ENCODE measurements around the gene SFXN1.
"Not testable (repeated sequence)": the region's sequence is repeated elsewhere in the genome, so short reads cannot be mapped to it uniquely, and the experiment has no call there.

Gene SFXN1, protein sequence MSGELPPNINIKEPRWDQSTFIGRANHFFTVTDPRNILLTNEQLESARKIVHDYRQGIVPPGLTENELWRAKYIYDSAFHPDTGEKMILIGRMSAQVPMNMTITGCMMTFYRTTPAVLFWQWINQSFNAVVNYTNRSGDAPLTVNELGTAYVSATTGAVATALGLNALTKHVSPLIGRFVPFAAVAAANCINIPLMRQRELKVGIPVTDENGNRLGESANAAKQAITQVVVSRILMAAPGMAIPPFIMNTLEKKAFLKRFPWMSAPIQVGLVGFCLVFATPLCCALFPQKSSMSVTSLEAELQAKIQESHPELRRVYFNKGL

DNA sequence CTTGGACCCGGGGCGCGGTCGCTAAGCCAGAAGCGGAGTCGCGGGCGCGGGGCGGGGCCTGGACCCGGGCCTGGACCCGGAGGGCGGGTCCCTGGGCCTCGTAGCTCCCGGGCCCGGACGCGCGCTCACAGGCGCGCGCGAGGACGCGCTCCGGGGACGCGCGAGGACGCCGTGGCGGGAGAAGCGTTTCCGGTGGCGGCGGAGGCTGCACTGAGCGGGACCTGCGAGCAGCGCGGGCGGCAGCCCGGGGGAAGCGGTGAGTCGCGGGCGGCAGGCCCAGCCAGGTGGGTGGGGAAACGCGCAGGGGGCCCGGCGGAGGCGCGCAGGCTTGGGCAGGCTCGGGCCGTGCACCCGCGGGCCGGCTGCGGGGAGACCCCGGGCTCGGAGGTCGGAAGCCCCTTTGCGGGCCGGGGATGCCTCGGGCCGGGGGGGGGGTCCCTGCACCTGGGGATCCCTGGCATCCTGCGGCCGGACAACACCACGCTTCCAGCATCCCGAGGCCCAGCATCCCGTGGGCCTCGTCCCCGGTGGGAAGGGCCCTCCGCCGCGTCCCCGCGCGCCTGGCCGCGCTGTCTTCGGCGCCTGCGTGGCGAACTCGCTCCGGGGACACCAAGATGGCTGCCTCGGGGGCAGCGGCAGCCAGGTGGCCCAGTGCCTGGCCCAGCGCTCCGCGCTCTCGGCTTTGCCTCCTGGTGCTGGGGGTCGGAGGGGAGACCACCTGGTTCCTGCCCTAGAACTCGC is at the start of gene SFXN1:
SFXN1 (plus strand) TSS at position 177 of the 741 bp plus-strand sequence. CDS start 13,544 bp downstream, outside the sequence.
- DNase-seq (ENCODE audit: low read depth in 2 of 2) = peak; percentile 33 to 39

DNA sequence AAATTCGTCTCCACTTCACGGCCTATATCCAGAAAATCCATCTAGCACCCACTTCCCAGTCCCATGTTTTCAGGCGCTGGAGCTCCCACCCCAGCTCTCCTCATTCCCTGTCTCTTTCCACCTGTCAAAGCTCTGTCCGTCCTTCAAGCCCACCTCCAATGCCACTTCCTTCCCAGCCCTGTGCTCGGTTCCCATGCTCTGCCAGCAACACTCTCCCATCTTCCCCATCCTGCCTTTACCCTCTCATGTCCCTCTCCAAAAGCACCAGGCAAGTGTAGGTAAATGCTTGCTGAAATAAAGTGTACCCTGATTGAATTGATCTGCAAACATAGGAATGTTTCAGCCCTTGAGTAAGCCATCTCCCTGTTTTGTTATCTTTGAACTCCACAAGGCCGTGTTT is 43.6 kb upstream of the SFXN1 start:
- DNase-seq (ENCODE audit: low read depth in 2 of 2) = no peak

DNA sequence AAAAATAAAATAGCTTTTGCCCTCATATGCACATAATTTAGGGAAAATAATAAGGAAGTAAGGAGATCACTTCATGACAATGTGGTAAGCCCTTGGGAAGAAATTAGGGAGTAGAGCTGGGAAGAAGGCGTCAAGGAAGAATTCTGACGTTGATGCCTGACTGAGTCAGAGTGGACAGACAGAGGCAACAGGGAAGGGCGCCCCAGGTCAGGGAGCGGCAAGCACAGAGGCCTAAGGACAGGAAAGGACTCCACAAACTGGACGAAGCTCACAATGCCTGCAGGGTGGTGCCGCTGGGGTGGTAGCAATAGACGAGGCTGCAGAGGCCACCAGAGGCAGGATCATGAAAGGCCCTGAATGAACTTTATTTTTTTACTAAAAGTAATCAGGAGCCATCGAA is 42.0 kb upstream of the SFXN1 start:
- DNase-seq (ENCODE audit: low read depth in 2 of 2) = no peak

DNA sequence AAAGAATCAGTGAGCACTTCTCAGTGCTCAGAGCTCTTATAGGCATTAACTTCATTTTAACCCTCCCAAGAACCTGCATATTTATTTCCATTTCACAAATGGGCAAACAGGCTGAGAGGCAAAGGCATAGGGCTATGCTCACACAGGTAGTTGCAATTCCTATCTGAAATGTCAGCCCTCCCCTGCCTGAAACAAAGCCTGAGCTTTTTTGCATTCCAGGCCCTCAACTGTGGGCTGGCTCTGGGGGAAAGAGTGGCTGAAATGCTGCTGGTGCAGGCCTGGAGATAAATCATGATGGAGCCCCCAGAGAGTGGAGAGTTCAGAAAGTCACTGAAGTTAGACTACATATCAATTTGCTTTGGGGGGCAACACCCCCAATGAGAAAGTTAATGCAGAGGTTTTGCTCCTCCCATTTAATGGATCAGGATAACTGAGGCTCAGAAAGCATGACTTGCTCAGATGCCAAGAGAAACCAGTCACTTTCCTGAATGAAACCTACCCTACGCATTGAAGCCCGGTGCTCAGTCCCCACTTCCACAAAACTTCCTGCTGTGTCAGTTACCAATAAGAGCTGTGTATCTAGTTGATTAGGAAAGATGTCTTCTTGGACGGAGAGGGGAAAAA is 40.0 kb upstream of the SFXN1 start:
- DNase-seq (ENCODE audit: low read depth in 2 of 2) = no peak

DNA sequence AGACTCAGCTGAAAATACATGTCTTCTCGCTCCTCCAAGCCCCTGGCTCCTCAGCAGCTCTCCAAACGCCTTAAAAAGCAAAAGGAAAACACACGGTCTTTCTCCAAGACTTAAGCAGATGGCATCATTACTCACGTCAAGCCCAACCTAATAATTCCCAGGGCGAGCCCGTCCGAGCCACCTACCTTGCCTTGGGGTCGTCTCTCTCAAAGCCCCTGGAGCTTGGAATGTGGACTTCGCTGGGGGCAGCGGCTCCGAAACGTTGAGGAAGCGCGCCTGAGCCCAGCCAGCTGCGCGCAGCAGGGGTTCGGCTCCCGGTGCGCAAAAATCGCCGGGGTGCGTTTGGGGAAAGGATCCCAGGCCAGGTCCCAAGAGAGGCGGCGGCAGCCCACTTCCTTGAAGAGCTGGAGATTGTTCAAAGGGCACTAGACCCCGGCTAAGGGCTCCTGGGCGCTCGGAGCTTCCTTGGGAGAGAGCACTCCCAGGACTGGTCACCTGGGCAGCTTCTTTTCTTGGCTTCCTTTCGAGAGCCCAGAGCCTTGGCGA is 34.8 kb upstream of the SFXN1 start:
- DNase-seq (ENCODE audit: low read depth in 2 of 2) = no peak

DNA sequence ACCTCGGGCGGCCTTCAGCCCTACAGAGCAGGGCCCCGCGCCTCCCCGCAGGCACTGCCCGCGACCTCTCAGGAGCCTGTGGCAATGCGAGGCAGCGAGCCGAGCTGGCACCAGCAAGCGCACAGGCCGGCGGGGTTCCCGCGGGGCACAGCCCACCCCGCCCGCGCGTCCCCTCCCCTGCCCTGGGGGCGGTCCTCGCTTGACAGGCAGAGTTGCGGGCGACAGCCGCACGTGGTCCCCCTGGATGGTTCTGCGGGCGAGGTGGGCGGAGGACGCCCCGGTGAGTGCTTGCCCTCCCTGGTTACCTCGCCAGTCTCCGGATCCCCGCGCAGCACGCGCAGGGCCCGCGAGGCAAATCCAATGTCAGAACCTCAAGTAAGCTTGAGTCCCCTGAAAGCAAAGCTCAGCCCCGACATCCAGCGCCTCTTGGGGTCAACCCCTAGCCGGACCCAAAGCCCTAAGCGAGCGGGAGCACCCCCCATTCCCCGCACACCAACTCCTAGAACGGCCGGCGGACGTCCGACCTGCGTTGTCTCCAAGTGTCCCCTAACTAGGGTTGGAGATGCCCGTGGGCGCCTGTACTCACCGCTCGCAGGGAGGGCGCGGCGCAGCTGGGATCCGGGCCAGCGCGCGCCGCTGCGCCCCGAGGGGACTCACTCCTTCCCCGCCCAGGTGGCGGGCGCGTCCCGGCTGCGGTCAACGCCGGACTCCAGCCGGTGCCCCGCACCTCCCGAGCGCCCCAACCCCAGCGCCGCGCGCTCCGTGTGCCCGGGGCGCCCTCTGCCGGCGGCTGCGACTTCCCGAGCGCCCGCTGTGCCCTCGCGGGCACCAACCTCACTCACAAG is 34.1 kb upstream of the SFXN1 start, which contains the start of gene DRD1:
DRD1 (minus strand) TSS at position 123 of the 845 bp plus-strand sequence. CDS start 1,083 bp downstream, outside the sequence.
- no peak for DNase-seq (ENCODE audit: low read depth in 2 of 2)

DNA sequence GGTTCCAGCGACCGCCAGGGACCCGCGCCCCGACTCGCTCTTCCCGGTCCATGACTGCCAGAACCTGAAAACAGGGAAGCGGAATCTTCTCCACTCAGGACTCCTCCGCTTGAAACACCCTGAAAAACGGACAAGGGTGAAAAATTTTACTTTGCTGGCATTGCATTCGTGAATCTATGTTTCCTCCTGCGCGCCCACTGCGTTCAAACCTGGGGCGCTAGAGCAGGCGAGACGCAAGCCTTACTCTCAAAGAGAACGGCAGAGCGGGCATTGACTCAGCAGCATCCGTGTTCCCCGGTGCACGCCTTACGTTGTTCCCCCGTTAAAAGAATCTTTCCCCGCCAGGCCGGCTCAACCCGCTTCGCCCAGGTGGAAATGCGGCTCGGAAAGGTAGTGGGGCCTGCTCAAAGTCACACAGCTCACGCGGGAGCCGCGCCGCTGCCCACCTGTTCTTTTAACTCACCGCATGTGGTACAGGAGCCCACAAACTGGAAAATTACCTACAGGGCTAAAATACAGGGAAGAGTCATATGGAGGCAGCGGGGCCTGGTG is 33.4 kb upstream of the SFXN1 start:
- DNase-seq (ENCODE audit: low read depth in 2 of 2) = no peak

DNA sequence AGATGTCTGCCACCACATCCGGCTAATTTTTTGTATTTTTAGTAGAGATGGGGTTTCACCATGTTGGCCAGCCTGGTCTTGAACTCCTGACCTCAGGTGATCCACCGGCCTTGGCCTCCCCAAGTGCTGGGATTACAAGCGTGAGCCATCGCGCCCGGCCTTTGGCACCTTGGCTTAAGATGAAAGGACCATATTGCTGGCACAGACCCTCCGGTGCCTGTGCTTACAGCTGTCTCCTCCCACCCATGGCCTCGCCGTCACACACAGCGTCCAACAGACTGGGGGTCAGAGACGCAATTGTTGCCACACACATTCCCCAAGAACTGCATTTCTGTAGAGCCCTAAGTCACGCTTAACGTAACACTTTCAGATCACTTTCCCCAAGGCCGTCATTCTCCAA is 32.0 kb upstream of the SFXN1 start:
- DNase-seq (ENCODE audit: low read depth in 2 of 2) = not testable (repeated sequence)

DNA sequence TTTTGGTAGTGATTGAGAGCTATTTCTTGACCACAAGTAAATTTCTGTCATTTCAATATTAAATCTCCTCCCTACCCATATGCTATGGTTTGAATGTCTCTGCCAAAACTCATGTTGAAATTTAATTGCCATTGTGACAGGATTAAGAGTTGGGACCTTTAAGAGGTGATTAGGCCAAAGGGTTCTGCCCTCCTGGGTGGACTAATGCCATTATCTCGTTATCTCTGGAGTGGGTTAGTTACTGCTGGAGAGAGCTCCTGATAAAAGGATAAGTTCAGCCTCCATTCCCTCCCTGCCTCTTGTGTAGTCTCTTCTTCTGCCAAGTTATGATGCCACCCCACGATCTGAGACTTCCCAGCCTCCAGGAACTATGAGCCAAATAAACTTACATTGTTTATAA is 30.8 kb upstream of the SFXN1 start:
- DNase-seq (ENCODE audit: low read depth in 2 of 2) = no peak

DNA sequence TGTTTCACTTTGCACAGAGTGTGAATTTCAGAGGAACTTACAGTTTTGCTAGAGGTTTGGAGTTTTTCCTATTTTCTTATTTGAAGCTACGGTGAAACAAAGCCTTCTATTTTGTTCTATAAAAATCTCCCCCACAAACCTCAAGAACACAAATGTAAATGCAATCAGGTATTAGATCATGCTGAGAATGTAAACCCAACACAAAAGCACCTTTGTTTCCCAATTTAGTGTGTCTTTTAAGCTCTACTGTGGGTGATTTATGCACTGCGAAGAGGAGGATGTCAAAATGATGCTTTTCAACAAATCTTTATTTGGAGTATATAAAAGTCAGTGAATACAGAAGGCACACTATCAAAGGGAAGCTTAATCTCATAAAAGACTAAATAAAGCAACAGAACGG is 30.1 kb upstream of the SFXN1 start:
- no peak for DNase-seq (ENCODE audit: low read depth in 2 of 2)

DNA sequence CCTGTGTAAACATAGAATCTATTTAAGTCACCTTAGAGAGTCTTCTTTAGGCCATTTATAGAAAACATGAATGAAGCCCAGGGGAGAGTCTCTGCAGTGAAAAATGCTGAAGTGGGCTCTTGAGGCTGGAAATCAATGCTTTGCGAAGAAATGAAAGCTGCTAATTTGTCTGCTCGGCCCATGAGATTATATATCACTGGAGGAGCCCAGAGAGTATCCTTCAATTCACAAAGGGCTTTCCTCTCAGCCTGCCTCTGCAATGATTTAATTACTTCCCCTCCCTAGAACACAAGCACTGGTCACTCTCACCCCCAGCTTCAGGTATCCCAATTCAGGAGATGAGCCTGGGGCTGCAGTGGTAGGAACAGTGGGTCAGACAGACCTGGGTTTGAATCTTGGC is 26.2 kb upstream of the SFXN1 start:
- DNase-seq (ENCODE audit: low read depth in 2 of 2) = no peak

DNA sequence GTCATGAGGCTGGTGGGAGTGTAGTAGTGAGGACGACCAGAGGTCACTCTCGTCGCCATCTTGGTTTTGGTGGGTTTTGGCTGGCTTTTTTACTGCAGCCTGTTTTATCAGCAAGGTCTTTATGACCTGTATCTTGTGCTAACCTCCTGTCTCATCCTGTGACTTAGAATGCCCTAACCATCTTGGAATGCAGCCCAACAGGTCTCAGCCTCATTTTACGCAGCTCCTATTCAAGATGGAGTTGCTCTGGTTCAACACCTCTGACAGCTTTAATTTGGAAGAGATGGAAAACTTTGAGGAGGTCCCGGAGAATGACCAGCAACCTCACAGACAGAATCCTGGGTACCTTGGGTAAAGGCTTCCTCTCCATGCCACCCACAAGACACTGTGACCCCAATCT is 24.0 kb upstream of the SFXN1 start:
- DNase-seq (ENCODE audit: low read depth in 2 of 2) = not testable (repeated sequence)

DNA sequence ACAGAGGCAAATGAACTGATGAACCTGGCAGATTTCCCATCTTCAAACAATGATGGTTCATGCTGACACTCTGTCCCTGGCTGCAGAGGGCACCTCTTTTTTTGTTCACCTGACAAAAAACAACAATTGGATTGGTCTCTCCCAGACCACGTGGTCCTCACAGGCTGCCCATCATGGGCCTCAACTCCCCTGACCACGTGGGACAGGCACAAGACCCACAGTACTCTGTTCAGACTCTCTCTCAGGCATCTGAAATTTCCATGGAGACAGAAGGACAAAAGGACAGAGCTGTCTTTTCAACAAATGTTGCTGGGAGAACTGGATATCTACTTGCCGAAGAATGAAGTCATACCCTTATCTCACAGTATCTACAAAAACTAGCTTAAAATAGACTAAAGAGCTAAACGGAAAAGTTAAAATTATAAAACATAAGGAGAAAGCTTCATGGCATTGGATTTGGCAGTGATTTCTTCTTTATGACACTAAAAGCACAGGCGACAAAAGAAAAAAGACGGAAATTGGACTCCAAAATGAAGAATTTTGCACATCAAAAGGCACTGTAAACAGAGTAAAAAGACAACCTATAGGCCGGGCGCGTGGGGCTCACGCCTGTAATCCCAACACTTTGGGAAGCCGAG is 22.1 kb upstream of the SFXN1 start:
- no peak for DNase-seq (ENCODE audit: low read depth in 2 of 2)

DNA sequence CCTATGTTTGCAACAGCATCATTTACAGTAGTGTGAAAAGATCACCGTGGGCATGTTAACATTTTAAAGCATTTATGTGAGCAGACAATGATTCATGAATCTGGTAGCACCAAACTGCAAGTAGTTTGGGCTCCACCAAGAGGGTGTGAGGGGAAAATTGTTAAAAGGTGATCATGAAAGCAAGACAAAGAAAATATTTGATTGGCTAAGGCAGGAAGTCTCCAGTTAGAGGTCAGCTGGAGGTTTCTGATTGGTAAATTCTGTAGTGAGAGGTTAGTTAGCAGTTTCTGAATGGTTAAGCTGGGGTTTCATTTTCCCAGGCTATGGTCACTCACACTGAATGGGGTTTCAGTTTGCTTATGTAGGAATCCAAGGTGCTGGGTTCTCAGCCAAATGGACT is 20.9 kb upstream of the SFXN1 start:
- no peak for DNase-seq (ENCODE audit: low read depth in 2 of 2)

DNA sequence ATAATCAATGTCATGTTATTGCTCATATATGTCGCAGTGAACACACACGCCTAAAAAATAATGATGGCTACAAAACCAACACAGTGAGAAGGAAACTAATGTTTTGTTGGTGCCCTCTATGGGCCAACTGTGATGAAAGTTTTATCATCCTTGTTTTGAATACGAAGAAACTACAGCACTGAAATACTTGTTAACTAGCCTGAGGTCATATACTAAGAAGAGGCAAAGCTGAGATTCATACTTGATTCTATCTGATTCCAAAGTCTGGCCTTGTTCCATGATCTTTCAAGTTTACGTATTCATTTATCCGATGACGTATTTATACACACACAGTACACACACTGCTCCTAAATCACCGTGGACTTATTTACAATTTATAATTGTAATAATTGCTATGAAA is 18.2 kb upstream of the SFXN1 start:
- no peak for DNase-seq (ENCODE audit: low read depth in 2 of 2)

DNA sequence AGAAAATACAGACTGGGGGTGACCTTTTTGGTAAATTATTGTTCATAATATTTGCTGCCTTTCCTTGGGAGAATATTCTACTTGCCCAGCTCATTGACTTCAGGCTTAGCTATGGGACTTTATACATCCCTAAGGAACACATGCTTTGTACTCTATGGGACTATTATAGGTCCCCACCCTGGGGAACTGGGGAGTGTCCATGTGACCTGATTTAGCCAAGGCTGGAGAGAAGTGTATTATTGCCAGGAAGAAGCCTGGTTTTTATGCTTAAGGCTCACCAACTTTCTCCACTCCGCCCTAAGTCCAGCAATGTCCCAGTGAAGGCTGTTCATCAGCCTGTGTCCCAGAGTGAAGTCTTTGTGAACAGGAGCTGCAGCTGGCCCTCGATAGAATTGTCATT is 17.8 kb upstream of the SFXN1 start:
- DNase-seq (ENCODE audit: low read depth in 2 of 2) = no peak

DNA sequence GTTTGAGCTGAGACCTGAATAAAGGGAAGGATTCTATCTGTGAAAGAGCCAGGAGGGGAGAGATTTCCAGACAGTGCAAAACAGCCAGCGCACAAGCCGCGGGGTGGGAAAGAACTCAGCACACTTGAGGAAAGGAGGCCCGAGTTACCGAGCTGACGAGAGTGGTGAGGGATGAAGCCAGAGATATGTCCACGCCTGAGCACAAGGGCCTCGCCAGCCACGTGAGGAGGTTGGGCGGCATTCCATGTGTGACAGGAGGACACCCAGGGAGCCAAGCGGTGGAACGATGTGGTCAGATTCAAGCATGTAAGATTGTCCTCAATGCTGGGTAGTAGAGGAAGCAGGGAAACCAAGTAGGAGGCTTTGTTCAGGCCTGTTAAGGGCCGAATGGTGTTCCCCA is 17.0 kb upstream of the SFXN1 start:
- DNase-seq (ENCODE audit: low read depth in 2 of 2) = no peak

DNA sequence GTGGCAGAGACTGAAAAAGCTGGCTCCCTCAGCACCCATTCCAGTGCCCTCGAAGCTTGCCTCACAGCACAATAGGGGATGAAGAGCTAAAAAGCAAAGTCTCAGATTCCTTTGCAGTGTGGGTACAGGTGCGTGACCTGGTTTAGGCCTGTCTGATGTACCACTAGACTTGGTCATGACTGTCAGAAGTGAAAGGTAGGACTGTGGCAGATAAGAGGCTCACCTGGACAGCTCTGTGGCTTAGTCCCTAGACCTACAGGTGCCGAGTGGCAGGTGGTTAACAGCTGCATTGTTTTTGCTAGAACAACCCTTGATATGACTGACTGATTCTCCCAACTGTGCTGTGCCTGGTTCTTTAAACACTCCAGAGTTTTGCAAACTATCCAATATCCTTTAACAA is 14.7 kb upstream of the SFXN1 start:
- no peak for DNase-seq (ENCODE audit: low read depth in 2 of 2)

DNA sequence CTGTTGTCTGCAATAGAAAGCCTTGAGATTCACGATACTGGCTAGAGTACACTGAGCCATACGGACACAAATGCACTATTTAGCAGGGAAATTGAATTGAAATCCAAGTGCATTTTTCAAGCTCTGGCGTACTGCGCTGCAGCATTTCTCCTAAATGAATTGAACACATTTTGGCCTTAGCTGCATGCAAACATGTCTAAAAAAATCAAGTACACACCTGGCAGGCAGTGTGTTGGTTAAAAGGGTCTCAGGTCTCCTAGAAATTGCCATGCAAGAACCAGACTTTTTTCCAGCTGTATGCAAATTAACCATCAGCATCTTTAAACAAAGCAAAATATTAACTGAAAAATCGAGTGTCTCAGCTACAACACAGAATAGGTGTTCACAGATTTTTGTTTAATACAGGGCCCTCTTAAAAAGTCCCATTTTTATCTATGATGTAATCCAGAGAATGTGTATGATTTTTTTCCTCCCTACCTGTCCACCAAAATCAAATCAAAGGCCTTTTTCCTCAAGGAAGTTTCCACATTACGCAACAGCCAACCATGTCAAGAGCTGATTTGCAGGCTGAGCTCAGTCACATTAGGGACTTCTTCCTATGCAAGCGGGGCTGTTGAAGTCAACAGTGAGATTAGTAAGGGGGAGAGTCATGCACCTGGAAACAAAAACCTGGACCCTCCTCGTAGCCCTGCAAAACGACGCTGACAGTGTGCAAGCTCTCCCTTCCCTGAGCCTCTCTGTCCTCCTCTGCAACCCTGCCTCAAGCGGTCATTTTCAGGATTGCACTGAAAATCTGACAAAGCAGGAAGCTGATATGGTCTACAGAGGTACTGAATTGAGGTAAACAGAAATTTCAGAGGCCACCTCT is 14.1 kb upstream of the SFXN1 start:
- DNase-seq (ENCODE audit: low read depth in 2 of 2) = no peak

DNA sequence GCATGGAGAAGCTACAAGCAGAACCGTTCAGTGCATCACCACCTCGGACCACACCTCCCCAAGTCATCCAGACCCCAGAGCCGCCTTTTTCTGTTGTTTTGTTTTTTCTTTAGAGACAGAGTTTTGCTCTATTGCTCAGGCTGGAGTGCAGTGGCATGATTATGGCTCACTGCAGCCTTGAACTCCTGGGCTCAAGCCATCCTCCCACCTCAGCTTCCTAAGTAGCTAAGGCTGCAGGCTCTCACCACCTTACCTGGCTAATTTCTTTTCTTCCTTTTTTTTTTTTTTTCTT is 13.5 kb upstream of the SFXN1 start:
- DNase-seq (ENCODE audit: low read depth in 2 of 2) = no peak
